ENCODE measurements around the gene HES5.

GRCh38 chr1:2527556-2527860 is 2.6 kb downstream of the HES5 start:
- TF ChIP-seq CTCF (conservative IDR thresholded peaks at IDR 0.05; ENCODE audit: low read depth, low read length) (no peak), EZH2 (IDR thresholded peaks at IDR 0.05; ENCODE audit: low read length, unreplicated experiment) (no peak), EZH2phosphoT487 (IDR thresholded peaks at IDR 0.05; ENCODE audit: borderline replicate concordance, low read length) (no peak)
